ENCODE results near the gene GNAT2.
A peak's percentile ranks its signal among the peaks of the same experiment; 100 is the strongest.

Gene GNAT2

GRCh38 chr1:109628540-109629321 is 9.3 kb upstream of the GNAT2 start:
- DNase-seq (ENCODE audit: low read depth in 2 of 3, low spot score in 2 of 3) = no peak

GRCh38 chr1:109627692-109628399 is 8.4 kb upstream of the GNAT2 start:
- DNase-seq (ENCODE audit: low read depth in 2 of 3, low spot score in 2 of 3) = no peak

GRCh38 chr1:109626682-109627408 is 7.4 kb upstream of the GNAT2 start:
- no peak for DNase-seq (ENCODE audit: low read depth in 2 of 3, low spot score in 2 of 3)

GRCh38 chr1:109625601-109626560 is 6.5 kb upstream of the GNAT2 start:
- DNase-seq (ENCODE audit: low read depth in 2 of 3, low spot score in 2 of 3) = no peak

- DNase-seq (ENCODE audit: low read depth in 2 of 3, low spot score in 2 of 3) = no peak
These were observed 5.8 kb upstream of the GNAT2 start for GRCh38 chr1:109625176-109625575.

- DNase-seq (ENCODE audit: low read depth in 2 of 3, low spot score in 2 of 3) = no peak
These were observed 5.0 kb upstream of the GNAT2 start for GRCh38 chr1:109624201-109625010.

- no peak for DNase-seq (ENCODE audit: low read depth in 2 of 3, low spot score in 2 of 3)
These were observed 4.3 kb upstream of the GNAT2 start for GRCh38 chr1:109623601-109624161.

GRCh38 chr1:109622895-109623294 is 3.5 kb upstream of the GNAT2 start:
- no peak for DNase-seq (ENCODE audit: low read depth in 2 of 3, low spot score in 2 of 3)

- no peak for DNase-seq (ENCODE audit: low read depth in 2 of 3, low spot score in 2 of 3)
These were observed 2.9 kb upstream of the GNAT2 start for GRCh38 chr1:109622137-109622892.

GRCh38 chr1:109621379-109622136 is 2.1 kb upstream of the GNAT2 start:
- no peak for DNase-seq (ENCODE audit: low read depth in 2 of 3, low spot score in 2 of 3)

GRCh38 chr1:109620841-109621286 is 1.4 kb upstream of the GNAT2 start:
- DNase-seq (ENCODE audit: low read depth in 2 of 3, low spot score in 2 of 3) = peak; percentile 88 to 92 (median 89)

- DNase-seq (ENCODE audit: low read depth in 2 of 3, low spot score in 2 of 3) = no peak
These were observed 980 bp upstream of the GNAT2 start for GRCh38 chr1:109620401-109620791.

GRCh38 chr1:109618661-109619575 is 498 bp downstream of the GNAT2 start:
- DNase-seq (ENCODE audit: low read depth in 2 of 3, low spot score in 2 of 3) = no peak

- no peak for DNase-seq (ENCODE audit: low read depth in 2 of 3, low spot score in 2 of 3)
These were observed 2.1 kb downstream of the GNAT2 start for GRCh38 chr1:109617291-109617801.

GRCh38 chr1:109616391-109616790 is 3.0 kb downstream of the GNAT2 start:
- no peak for DNase-seq (ENCODE audit: low read depth in 2 of 3, low spot score in 2 of 3)

GRCh38 chr1:109615879-109616278 is 3.5 kb downstream of the GNAT2 start:
- no peak for DNase-seq (ENCODE audit: low read depth in 2 of 3, low spot score in 2 of 3)
